Thoracic aorta (tissue), 2 donors: ENCODE data around the gene PABPN1L. TPM values are rescaled to one million over a fixed set of nuclear protein-coding genes. Genes with fewer than 3 reads are reported as not detected.

Source experiments
- ATAC-seq: fragments of 150-250 bp; one replicate; pipeline ENCODE4 v1.8.0; 2017; ENCODE audit warnings: low read depth; ENCODE audit not compliant: insufficient number of reproducible peaks, low FRiP score
- DNase-seq: peaks from one replicate; pipeline ENCODE4 v3.0.0-alpha.2; 2020; ENCODE audit warnings: low spot score
- H3K27ac ChIP-seq, 2 donors: fragments of 200-600 bp; sonication (generic); 1 replicate in 1 of 2; 2 replicates in 1 of 2; pipeline ENCODE4 v1.5.1; 2016; ENCODE audit warnings: mild to moderate bottlenecking in 2 of 2, moderate library complexity in 2 of 2
- H3K27me3 ChIP-seq: fragments of 200-600 bp; sonication (generic); replicated peaks from 2 replicates; pipeline ENCODE4 v1.6.0; 2016; ENCODE audit warnings: mild to moderate bottlenecking; ENCODE audit not compliant: insufficient read depth
- H3K36me3 ChIP-seq: fragments of 200-600 bp; sonication (generic); one replicate; pipeline ENCODE4 v1.5.1; 2016
- H3K4me1 ChIP-seq, 2 donors: fragments of 200-600 bp; sonication (generic); 1 replicate in 1 of 2; 2 replicates in 1 of 2; pipeline versions ENCODE4 v1.5.1 to v1.6.0; 2016; ENCODE audit warnings: low read depth in 2 of 2, mild to moderate bottlenecking in 1 of 2; ENCODE audit not compliant: control insufficient read depth in 1 of 2
- H3K4me3 ChIP-seq: fragments of 200-600 bp; sonication (generic); 2 replicates; pipeline ENCODE4 v1.5.1; 2016; ENCODE audit warnings: mild to moderate bottlenecking
- H3K9me3 ChIP-seq: fragments of 200-600 bp; sonication (generic); 2 replicates; pipeline ENCODE4 v1.5.1; 2016
- CTCF ChIP-seq: fragments of 200-600 bp; sonication (generic); IDR thresholded peaks from one replicate; pipeline ENCODE4 v1.5.1; 2019; ENCODE audit warnings: antibody characterized with exemption
- total RNA-seq, 2 donors: library from RNA; depleted of rRNA; stranded (reverse); fragments of >200 nt; gene quantifications; one replicate each; pipeline versions ENCODE4 v1.1.0 to v1.2.3, GENCODE V29; 2016

PABPN1L gene
- total RNA-seq, 2 donors from 2014 or later = not detected

- H3K4me1 ChIP-seq = no peaks in the 10 kb centered on the region
- H3K4me3 ChIP-seq = no peak overlapping the region
- TF ChIP-seq CTCF = no peak
- H3K9me3 ChIP-seq = no peaks in the 10 kb centered on the region
- DNase-seq (no peak), ATAC-seq (no peak)
- H3K27ac ChIP-seq = no peak overlapping the region
- no peaks in the 10 kb centered on the region for H3K27me3 ChIP-seq
- H3K36me3 ChIP-seq = peaks cover 21% of the 10 kb centered on the region
These were observed 30.6 kb downstream of the PABPN1L start for GRCh38 chr16:88835818-88836217.

DNA sequence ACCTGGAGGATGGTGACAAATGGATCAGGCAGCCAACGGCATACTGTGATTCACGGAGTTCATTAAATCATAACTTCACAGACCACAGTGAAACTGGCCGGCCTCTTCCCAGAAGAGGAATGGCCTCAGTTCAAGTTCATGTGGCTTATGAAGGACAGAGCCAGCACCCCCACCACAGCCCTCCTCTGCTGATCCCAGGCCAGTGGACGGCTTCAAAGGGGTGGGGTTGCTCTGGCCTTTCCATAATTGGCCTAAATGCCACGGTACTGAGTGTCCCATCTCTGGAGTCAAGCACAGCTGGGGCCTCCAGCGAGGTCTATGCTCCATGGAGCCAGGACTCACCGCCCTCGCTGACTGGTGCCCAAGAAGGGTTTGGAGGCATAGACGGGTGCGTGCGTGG lies 31.1 kb downstream of the PABPN1L start:
- no peak for ATAC-seq
- no peaks in the 10 kb centered on the region for H3K9me3 ChIP-seq
- no peak for TF ChIP-seq CTCF
- no peak overlapping the region for H3K27ac ChIP-seq
- H3K4me1 ChIP-seq = no peaks in the 10 kb centered on the region
- no peak for DNase-seq
- H3K27me3 ChIP-seq = no peaks in the 10 kb centered on the region
- no peak overlapping the region for H3K4me3 ChIP-seq
- H3K36me3 ChIP-seq = peaks cover 18% of the 10 kb centered on the region

DNA sequence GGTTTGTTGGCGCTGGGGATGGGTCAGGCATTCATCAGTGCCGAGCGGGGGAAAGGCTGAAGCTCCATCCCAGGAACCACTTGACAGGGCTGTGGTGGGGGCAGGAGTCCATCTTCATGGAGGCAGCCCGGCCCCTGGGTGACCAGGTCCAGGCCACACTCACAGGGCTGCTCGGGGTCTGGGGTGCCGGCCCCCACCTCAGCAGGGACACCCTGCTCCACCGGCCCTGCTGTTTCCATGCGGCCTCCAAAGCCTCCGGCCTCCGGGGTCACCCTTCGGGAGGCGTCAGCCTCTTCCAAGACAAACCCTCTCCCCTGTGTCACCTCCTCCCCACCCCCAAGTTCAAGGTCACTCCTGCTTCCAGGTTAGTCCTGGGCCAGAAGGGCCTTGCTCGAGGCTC lies 31.8 kb downstream of the PABPN1L start:
- Histone ChIP-seq H3K27ac (no peak overlapping the region), H3K36me3 (peaks cover 11% of the 10 kb centered on the region), H3K27me3 (no peaks in the 10 kb centered on the region), H3K4me1 (no peaks in the 10 kb centered on the region), H3K9me3 (no peaks in the 10 kb centered on the region), H3K4me3 (no peak overlapping the region)
- no peak for TF ChIP-seq CTCF
- ATAC-seq (no peak), DNase-seq (no peak)

DNA sequence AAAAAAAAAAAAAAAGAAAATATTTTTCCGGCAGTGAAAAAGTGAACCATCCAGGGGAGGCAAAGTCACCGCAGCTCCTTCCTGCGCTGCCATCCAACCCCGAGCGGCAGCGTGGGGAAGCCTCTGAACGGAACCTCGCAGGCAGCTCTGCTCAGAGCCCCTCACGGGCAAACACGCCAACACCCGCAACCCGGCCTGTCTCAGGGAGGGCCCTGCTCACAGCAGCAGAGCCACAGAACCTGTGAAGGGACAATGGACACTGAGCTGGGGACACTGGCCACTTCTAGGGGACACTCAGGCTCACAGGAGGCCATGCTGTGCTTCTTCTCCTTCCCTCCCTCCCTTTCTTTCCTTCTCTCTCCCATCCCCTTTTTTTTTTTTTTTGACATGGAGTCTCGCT lies 33.4 kb downstream of the PABPN1L start:
- DNase-seq = no peak
- peaks cover 6% of the 10 kb centered on the region for H3K36me3 ChIP-seq

GRCh38 chr16:88831838-88832237 lies 34.6 kb downstream of the PABPN1L start:
- H3K4me1 ChIP-seq = no peaks in the 10 kb centered on the region
- ATAC-seq = no peak
- H3K4me3 ChIP-seq = no peak overlapping the region
- no peak overlapping the region for H3K27ac ChIP-seq
- H3K27me3 ChIP-seq = no peaks in the 10 kb centered on the region
- TF ChIP-seq CTCF = no peak
- peaks cover 6% of the 10 kb centered on the region for H3K36me3 ChIP-seq
- H3K9me3 ChIP-seq = no peaks in the 10 kb centered on the region
- no peak for DNase-seq

More for the DNA sequence above, 33.4 kb downstream of the PABPN1L start:
- Histone ChIP-seq H3K27me3 (no peaks in the 10 kb centered on the region), H3K4me1 (no peaks in the 10 kb centered on the region), H3K9me3 (no peaks in the 10 kb centered on the region), H3K27ac (no peak overlapping the region), H3K4me3 (no peak overlapping the region)
- ATAC-seq = no peak
- no peak for TF ChIP-seq CTCF
